ENCODE data around the gene ADM2. TPM values are rescaled to one million over a fixed set of nuclear protein-coding genes. Genes with fewer than 3 reads are reported as not detected.

ADM2 gene
- total and polyA plus RNA-seq, 3 experiments from 2014 or later = 0.24 to 3.5 (median 3.4) TPM

- H3K4me3 ChIP-seq (ENCODE audit: low read length) = no peak overlapping the region
- H3K27ac Mint-ChIP-seq = peak overlapping the region in 4 of 8 donors; percentile 27 to 91 (median 68)
- DNase-seq = no peak
- POLR2A ChIA-PET = interaction anchor here (1.3 kb wide), 1 partner anchor 65 kb away, joined by 3 read pairs; the partner anchor contains the start of gene SCO2
- H3K4me3 Mint-ChIP-seq = peak overlapping the region in 1 of 7 donors; percentile 52
- no peaks in the 10 kb centered on the region for H3K27me3 Mint-ChIP-seq
- H3K27ac ChIP-seq (ENCODE audit: low read depth, low read length) = no peak overlapping the region
- H3K9me3 Mint-ChIP-seq = no peaks in the 10 kb centered on the region
- H3K27me3 ChIP-seq (ENCODE audit: insufficient read depth, low read length, poor library complexity, severe bottlenecking) = no peaks in the 10 kb centered on the region
- H3K36me3 ChIP-seq (ENCODE audit: insufficient read depth, low read length) = peaks cover 53% of the 10 kb centered on the region
- no peaks in the 10 kb centered on the region for H3K4me1 ChIP-seq (ENCODE audit: insufficient read depth, low read length)
- CTCF ChIA-PET = no interaction called here
- H3K9me3 ChIP-seq (ENCODE audit: low read length) = no peaks in the 10 kb centered on the region
- H3K4me1 Mint-ChIP-seq = no peaks in the 10 kb centered on the region
- H3K36me3 Mint-ChIP-seq = peaks cover 5 to 88% (median 5%) of the 10 kb centered on the region in 3 donors
Observed at GRCh38 chr22:50460938-50461337, 20.4 kb upstream of the ADM2 start.

GRCh38 chr22:50461536-50461935, 19.8 kb upstream of the ADM2 start:
- Mint-ChIP-seq H3K27ac (peak overlapping the region in 1 of 8 donors; percentile 58), H3K27me3 (no peaks in the 10 kb centered on the region), H3K4me1 (peaks cover 0 to 4% (median 1%) of the 10 kb centered on the region in 3 donors), H3K4me3 (no peak overlapping the region), H3K9me3 (no peaks in the 10 kb centered on the region), H3K36me3 (peaks cover 5 to 91% (median 5%) of the 10 kb centered on the region in 3 donors)
- ChIA-PET CTCF (no interaction called here), POLR2A (interaction anchor here (1.3 kb wide), 1 partner anchor 64 kb away, joined by 3 read pairs; the partner anchor contains the start of gene SCO2)
- H3K36me3 ChIP-seq (ENCODE audit: insufficient read depth, low read length) = peaks cover 56% of the 10 kb centered on the region
- no peak overlapping the region for H3K27ac ChIP-seq (ENCODE audit: low read depth, low read length)
- no peak for DNase-seq
- no peak overlapping the region for H3K4me3 ChIP-seq (ENCODE audit: low read length)
- H3K4me1 ChIP-seq (ENCODE audit: insufficient read depth, low read length) = no peaks in the 10 kb centered on the region
- no peaks in the 10 kb centered on the region for H3K27me3 ChIP-seq (ENCODE audit: insufficient read depth, low read length, poor library complexity, severe bottlenecking)
- no peaks in the 10 kb centered on the region for H3K9me3 ChIP-seq (ENCODE audit: low read length)

- H3K4me1 ChIP-seq (ENCODE audit: insufficient read depth, low read length) = no peaks in the 10 kb centered on the region
- H3K27me3 ChIP-seq (ENCODE audit: insufficient read depth, low read length, poor library complexity, severe bottlenecking) = no peaks in the 10 kb centered on the region
- no peaks in the 10 kb centered on the region for H3K9me3 Mint-ChIP-seq
- H3K4me3 ChIP-seq (ENCODE audit: low read length) = no peak overlapping the region
- H3K27me3 Mint-ChIP-seq = no peaks in the 10 kb centered on the region
- no peaks in the 10 kb centered on the region for H3K9me3 ChIP-seq (ENCODE audit: low read length)
- ChIA-PET CTCF (no interaction called here), POLR2A (interaction anchor here (1.3 kb wide), 1 partner anchor 64 kb away, joined by 3 read pairs; the partner anchor contains the start of gene SCO2)
- DNase-seq = no peak
- peaks cover 56% of the 10 kb centered on the region for H3K36me3 ChIP-seq (ENCODE audit: insufficient read depth, low read length)
- H3K36me3 Mint-ChIP-seq = peaks cover 5 to 92% (median 7%) of the 10 kb centered on the region in 3 donors
- H3K27ac ChIP-seq (ENCODE audit: low read depth, low read length) = no peak overlapping the region
- H3K4me1 Mint-ChIP-seq = peaks cover 5 to 9% (median 6%) of the 10 kb centered on the region in 3 donors
- peak overlapping the region in 1 of 8 donors; percentile 58 for H3K27ac Mint-ChIP-seq
- no peak overlapping the region for H3K4me3 Mint-ChIP-seq
Observed at GRCh38 chr22:50461979-50462540, 19.3 kb upstream of the ADM2 start.

GRCh38 chr22:50463188-50463900, 18.0 kb upstream of the ADM2 start:
- Histone ChIP-seq H3K4me1 (ENCODE audit: insufficient read depth, low read length) (peaks cover 5% of the 10 kb centered on the region), H3K27me3 (ENCODE audit: insufficient read depth, low read length, poor library complexity, severe bottlenecking) (no peaks in the 10 kb centered on the region), H3K4me3 (ENCODE audit: low read length) (no peak overlapping the region), H3K27ac (ENCODE audit: low read depth, low read length) (no peak overlapping the region), H3K36me3 (ENCODE audit: insufficient read depth, low read length) (peaks cover 57% of the 10 kb centered on the region), H3K9me3 (ENCODE audit: low read length) (no peaks in the 10 kb centered on the region)
- Mint-ChIP-seq H3K27me3 (no peaks in the 10 kb centered on the region), H3K4me1 (peaks cover 6 to 19% (median 6%) of the 10 kb centered on the region in 3 donors), H3K4me3 (peak overlapping the region in 1 of 7 donors; percentile 21), H3K36me3 (peaks cover 5 to 93% (median 7%) of the 10 kb centered on the region in 3 donors), H3K9me3 (no peaks in the 10 kb centered on the region), H3K27ac (peak overlapping the region in 4 of 8 donors; percentile 30 to 78 (median 56))
- no peak for DNase-seq
- POLR2A ChIA-PET = no interaction called here
- CTCF ChIA-PET = interaction anchor here (1.0 to 1.6 kb wide), 2 partner anchors 99 to 137 kb away, joined by 3 to 4 read pairs; partner anchors contain the start of genes DENND6B and SYCE3

GRCh38 chr22:50464451-50464850, 16.9 kb upstream of the ADM2 start:
- no peaks in the 10 kb centered on the region for H3K27me3 Mint-ChIP-seq
- H3K36me3 Mint-ChIP-seq = peaks cover 0 to 87% (median 7%) of the 10 kb centered on the region in 3 donors
- peaks cover 16% of the 10 kb centered on the region for H3K4me1 ChIP-seq (ENCODE audit: insufficient read depth, low read length)
- H3K9me3 Mint-ChIP-seq = no peaks in the 10 kb centered on the region
- no peak overlapping the region for H3K27ac Mint-ChIP-seq
- no peaks in the 10 kb centered on the region for H3K9me3 ChIP-seq (ENCODE audit: low read length)
- ChIA-PET POLR2A (no interaction called here), CTCF (no interaction called here)
- no peaks in the 10 kb centered on the region for H3K27me3 ChIP-seq (ENCODE audit: insufficient read depth, low read length, poor library complexity, severe bottlenecking)
- no peak for DNase-seq
- peaks cover 14 to 30% (median 17%) of the 10 kb centered on the region in 3 donors for H3K4me1 Mint-ChIP-seq
- H3K36me3 ChIP-seq (ENCODE audit: insufficient read depth, low read length) = peaks cover 57% of the 10 kb centered on the region
- H3K4me3 Mint-ChIP-seq = no peak overlapping the region
- H3K4me3 ChIP-seq (ENCODE audit: low read length) = no peak overlapping the region
- H3K27ac ChIP-seq (ENCODE audit: low read depth, low read length) = no peak overlapping the region

GRCh38 chr22:50465066-50465930, 16.0 kb upstream of the ADM2 start:
- Mint-ChIP-seq H3K27ac (no peak overlapping the region), H3K4me1 (peaks cover 23 to 38% (median 25%) of the 10 kb centered on the region in 3 donors), H3K9me3 (no peaks in the 10 kb centered on the region), H3K27me3 (no peaks in the 10 kb centered on the region), H3K4me3 (no peak overlapping the region), H3K36me3 (peaks cover 0 to 80% (median 7%) of the 10 kb centered on the region in 3 donors)
- CTCF ChIA-PET = no interaction called here
- POLR2A ChIA-PET = interaction anchor here (1.8 kb wide), 1 partner anchor 20 kb away, joined by 3 read pairs; no protein-coding TSS in a partner anchor
- Histone ChIP-seq H3K9me3 (ENCODE audit: low read length) (no peaks in the 10 kb centered on the region), H3K4me1 (ENCODE audit: insufficient read depth, low read length) (peaks cover 21% of the 10 kb centered on the region), H3K36me3 (ENCODE audit: insufficient read depth, low read length) (peaks cover 50% of the 10 kb centered on the region), H3K27ac (ENCODE audit: low read depth, low read length) (no peak overlapping the region), H3K4me3 (ENCODE audit: low read length) (no peak overlapping the region), H3K27me3 (ENCODE audit: insufficient read depth, low read length, poor library complexity, severe bottlenecking) (no peaks in the 10 kb centered on the region)
- no peak for DNase-seq

- H3K27me3 ChIP-seq (ENCODE audit: insufficient read depth, low read length, poor library complexity, severe bottlenecking) = no peaks in the 10 kb centered on the region
- DNase-seq = no peak
- peaks cover 0 to 61% (median 7%) of the 10 kb centered on the region in 3 donors for H3K36me3 Mint-ChIP-seq
- H3K4me1 Mint-ChIP-seq = peaks cover 42 to 59% (median 45%) of the 10 kb centered on the region in 3 donors
- H3K27ac ChIP-seq (ENCODE audit: low read depth, low read length) = no peak overlapping the region
- peak overlapping the region in 4 of 8 donors; percentile 87 to 96 (median 93) for H3K27ac Mint-ChIP-seq
- H3K36me3 ChIP-seq (ENCODE audit: insufficient read depth, low read length) = peaks cover 38% of the 10 kb centered on the region
- no peaks in the 10 kb centered on the region for H3K27me3 Mint-ChIP-seq
- no peaks in the 10 kb centered on the region for H3K9me3 ChIP-seq (ENCODE audit: low read length)
- no peaks in the 10 kb centered on the region for H3K9me3 Mint-ChIP-seq
- CTCF ChIA-PET = no interaction called here
- peaks cover 41% of the 10 kb centered on the region for H3K4me1 ChIP-seq (ENCODE audit: insufficient read depth, low read length)
- H3K4me3 ChIP-seq (ENCODE audit: low read length) = no peak overlapping the region
- H3K4me3 Mint-ChIP-seq = peak overlapping the region in 1 of 7 donors; percentile 14
- POLR2A ChIA-PET = no interaction called here
Observed at GRCh38 chr22:50467341-50467740, 14.0 kb upstream of the ADM2 start.

Measured in CD8-positive, alpha-beta memory T cell (primary cell).